ENCODE results near the gene MRNIP.

MRNIP gene

GRCh38 chr5:179870952-179871351, 12.3 kb upstream of the MRNIP start:
- DNase-seq: no peak

DNA sequence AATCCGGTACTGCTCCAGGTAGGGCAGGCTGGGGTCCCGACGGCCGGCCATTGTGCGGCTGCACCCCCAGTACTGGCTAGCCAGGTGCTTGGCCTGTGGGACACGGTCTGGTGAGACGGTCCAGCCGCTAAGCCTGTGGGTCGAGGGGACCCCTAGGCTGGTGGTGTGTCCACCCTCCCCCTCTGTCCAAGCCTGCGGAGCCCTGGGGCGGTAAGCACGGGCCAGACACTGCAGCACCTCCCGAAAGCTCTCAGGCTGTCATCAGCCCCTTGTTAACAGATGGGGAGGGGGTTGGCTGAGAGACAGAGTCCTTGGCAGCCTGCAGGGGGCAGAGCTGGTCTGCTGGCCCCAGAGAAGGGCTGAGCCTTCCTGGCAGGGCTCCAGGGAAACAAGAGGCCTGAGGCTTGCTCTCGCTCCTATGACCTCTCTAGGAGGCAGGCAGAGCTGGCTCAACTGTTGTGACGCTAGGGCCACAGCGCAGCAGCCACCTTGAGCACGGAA, 11.8 kb upstream of the MRNIP start:
- DNase-seq: no peak

- DNase-seq: no peak
Observed at GRCh38 chr5:179869641-179870402, 11.2 kb upstream of the MRNIP start.

- no peak for DNase-seq
Observed at GRCh38 chr5:179869101-179869500, 10.5 kb upstream of the MRNIP start.

GRCh38 chr5:179868541-179868940, 9.9 kb upstream of the MRNIP start:
- DNase-seq: no peak

DNA sequence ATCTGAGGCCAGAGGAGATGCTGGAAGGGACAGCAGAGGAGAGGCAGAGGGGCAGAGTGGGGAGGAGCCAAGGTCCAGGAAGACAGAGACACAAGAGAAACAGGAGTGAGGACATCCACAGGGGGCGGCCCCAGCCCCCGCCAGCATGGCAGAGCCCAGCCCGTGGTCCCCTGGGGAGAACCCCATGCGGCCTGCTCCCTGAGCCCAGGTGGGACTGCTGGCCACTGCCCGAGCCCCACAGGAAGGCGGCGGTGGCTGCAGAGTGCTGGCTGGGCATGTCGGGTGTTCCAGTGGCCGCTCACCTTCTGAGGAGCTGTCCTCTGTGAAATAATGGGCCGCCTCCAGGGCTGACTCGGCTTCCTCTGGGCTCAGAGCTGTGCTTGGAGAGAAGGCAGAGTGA, 8.9 kb upstream of the MRNIP start:
- no peak for DNase-seq

GRCh38 chr5:179867079-179867465, 8.5 kb upstream of the MRNIP start:
- no peak for DNase-seq

- DNase-seq: no peak
Observed at GRCh38 chr5:179866241-179867078, 7.8 kb upstream of the MRNIP start.

GRCh38 chr5:179865491-179866240, 7.0 kb upstream of the MRNIP start:
- DNase-seq: no peak

- no peak for DNase-seq
Observed at GRCh38 chr5:179864686-179865085, 6.1 kb upstream of the MRNIP start.

- no peak for DNase-seq
Observed at GRCh38 chr5:179863449-179864085, 5.0 kb upstream of the MRNIP start.

DNA sequence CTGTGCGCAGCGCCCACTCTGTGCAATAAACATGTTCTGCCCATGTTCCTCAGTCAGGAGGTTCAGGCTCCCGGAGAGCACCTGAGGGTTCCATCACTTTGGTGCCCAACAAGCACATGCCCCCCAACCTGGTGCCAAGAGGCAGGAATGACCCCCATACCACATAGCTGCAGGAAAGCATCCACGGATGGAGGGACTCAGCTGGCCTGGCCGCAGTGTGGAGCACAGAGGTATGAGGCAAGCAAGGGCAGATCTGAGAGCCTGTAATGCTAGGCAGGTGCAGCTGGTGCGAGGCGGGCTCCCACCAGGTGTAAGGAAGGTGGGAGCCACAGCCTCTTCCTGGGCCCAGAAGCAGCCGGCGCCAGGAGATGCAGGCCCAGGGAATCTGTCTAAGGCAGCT, 4.3 kb upstream of the MRNIP start:
- no peak for DNase-seq

DNA sequence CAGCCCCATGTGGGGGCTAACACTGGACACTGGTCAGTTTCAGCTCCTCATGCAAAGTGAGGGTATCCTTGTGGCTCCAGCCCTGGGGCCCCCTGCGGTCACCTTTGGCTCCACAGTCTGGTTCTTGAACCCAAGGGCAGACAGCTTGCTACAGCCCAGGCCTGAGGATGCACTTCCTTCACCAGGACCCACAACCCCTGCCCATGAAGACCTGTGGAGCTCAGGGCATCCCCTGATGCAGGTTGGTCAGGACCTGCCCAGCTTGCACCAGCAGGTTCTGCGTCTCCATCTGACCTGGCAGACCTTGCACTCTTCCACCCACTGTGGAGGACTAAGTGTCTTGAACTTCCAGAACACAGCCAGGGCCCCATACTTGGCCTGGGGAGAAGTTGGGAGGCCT, 3.7 kb upstream of the MRNIP start:
- no peak for DNase-seq

GRCh38 chr5:179860301-179860700, 1.7 kb upstream of the MRNIP start:
- no peak for DNase-seq

DNA sequence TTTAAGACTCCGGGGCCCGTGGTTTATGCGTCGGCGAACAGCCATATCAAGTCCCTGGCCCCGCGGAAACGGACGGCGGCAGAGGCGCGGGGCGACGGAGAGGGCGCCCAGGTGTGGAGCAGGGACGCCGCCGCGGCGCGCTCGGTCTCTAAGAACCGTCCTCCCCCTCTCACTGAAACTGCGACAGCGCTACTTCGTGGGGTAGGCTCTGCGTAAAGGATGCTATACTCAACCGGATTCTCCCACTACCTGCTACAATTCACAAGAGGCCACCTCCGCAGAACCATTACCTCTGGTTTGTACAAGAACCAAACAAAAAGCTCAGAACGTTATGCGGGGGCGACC, 404 bp downstream of the MRNIP start:
- DNase-seq: peak; percentile 51

GRCh38 chr5:179854356-179854755, 4.3 kb downstream of the MRNIP start:
- DNase-seq: no peak

GRCh38 chr5:179852993-179853547, 5.5 kb downstream of the MRNIP start:
- DNase-seq: no peak

DNA sequence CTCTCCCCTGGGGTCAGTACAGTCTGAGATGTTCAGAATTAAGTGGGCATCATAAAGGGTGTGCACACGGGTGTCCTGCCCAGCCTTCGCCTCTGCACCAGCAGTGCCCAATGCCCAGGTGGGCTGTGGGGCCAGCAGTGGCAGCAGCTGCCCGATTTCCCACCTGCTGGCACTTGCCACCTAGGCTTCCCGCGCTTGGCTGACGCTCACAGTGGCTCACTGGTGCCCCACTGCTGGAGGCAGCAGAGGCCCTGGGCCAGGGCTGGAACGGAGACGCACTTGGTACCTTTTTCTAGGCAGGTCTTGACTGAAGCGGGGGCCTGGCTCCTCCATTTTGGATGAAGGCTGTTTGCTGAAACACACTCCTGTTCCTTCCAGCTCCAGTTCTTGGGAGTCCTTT, 17.0 kb downstream of the MRNIP start:
- DNase-seq: no peak

- DNase-seq: no peak
Observed at GRCh38 chr5:179840766-179841165, 17.9 kb downstream of the MRNIP start.

DNA sequence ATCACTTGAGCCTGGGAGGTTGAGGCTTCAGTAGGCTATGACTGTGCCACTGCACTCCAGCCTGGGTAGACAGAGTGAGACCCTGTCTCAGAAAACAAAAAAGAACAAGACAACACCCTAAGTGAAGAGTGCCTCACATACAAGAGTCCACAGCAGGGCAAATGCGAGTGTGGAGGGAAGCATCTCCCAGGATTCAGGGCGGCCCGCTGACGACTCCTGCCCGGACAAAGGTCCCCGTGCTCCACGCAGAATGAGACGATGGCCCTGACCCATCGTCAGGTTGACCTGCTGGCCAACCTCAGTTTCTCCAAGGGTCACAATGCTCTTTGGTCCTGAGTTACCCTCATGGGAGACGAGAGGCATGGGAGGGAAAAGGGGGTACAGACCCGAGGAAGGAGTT, 18.3 kb downstream of the MRNIP start:
- DNase-seq: no peak

GRCh38 chr5:179839328-179840256, 19.0 kb downstream of the MRNIP start:
- DNase-seq: no peak
